SK-N-SH (cell line): ENCODE measurements around the gene SAMD5. TPM values are rescaled to one million over a fixed set of nuclear protein-coding genes. Genes with fewer than 3 reads are reported as not detected.

Experiments used
- CTCF ChIA-PET: fragments of 300-600, 350-600 bp; formaldehyde crosslinking; extraction: SDS; loops from one replicate; lab custom pipeline; 2021; lab: Yijun Ruan, JAX
- POLR2A ChIA-PET: fragments of 350-600 bp; sonication (Branson Sonifier 250); formaldehyde crosslinking; extraction: SDS; loops from one replicate; lab custom pipeline; 2020; ENCODE audit warnings: antibody characterized with exemption, inconsistent platforms; lab: Yijun Ruan, JAX
- DNase-seq: peaks from one replicate; pipeline ENCODE4 v3.0.0; 2012
- H2AFZ ChIP-seq: fragments of 200-600 bp; sonication (generic); 2 replicates; pipeline ENCODE4 v1.8.1; 2016; ENCODE audit warnings: antibody characterized with exemption, mild to moderate bottlenecking, low read depth
- H3F3A ChIP-seq: fragments of 200-600 bp; sonication (generic); replicated peaks from 2 replicates; pipeline ENCODE3; 2016; ENCODE audit warnings: antibody characterized with exemption, mild to moderate bottlenecking; ENCODE audit not compliant: insufficient read depth
- H3K27ac ChIP-seq, 2 experiments: fragments of 200-500 bp in 1 of 2; fragments of 200-600 bp in 1 of 2; sonication (Bioruptor generic) in 1 of 2; sonication (generic), shearing (Covaris generic) in 1 of 2; 2 replicates each; pipeline versions ENCODE4 v1.5.1 to v1.6.1; 2014 to 2016; ENCODE audit warnings: low read depth in 2 of 2, inconsistent platforms in 1 of 2, low read length in 1 of 2, mild to moderate bottlenecking in 1 of 2, mixed read lengths in 1 of 2
- H3K27me3 ChIP-seq: fragments of 200-600 bp; sonication (generic), shearing (Covaris generic); 2 replicates; pipeline ENCODE4 v1.6.1; 2016; ENCODE audit warnings: mixed run types; ENCODE audit not compliant: insufficient read depth
- H3K36me3 ChIP-seq, 2 experiments: fragments of 200-500 bp in 1 of 2; fragments of 200-600 bp in 1 of 2; sonication (Bioruptor generic) in 1 of 2; sonication (generic) in 1 of 2; replicated peaks in 1 of 2; 2 replicates each; pipeline versions ENCODE3 to v1.5.1; 2014 to 2016; ENCODE audit warnings: low read length in 1 of 2, mild to moderate bottlenecking in 1 of 2; ENCODE audit not compliant: insufficient read depth in 2 of 2, control insufficient read depth in 1 of 2
- H3K4me1 ChIP-seq, 2 experiments: fragments of 200-500 bp in 1 of 2; fragments of 200-600 bp in 1 of 2; sonication (Bioruptor generic) in 1 of 2; sonication (generic), shearing (Covaris generic) in 1 of 2; 2 replicates each; pipeline versions ENCODE4 v1.5.1 to v1.6.1; 2014 to 2016; ENCODE audit warnings: low read depth in 1 of 2, low read length in 1 of 2, mixed run types in 1 of 2; ENCODE audit not compliant: insufficient read depth in 2 of 2, control insufficient read depth in 1 of 2
- H3K4me2 ChIP-seq: fragments of 200-600 bp; sonication (generic), shearing (Covaris generic); 2 replicates; pipeline ENCODE4 v1.6.1; 2017; ENCODE audit warnings: mixed run types
- H3K4me3 ChIP-seq, 2 experiments: fragments of 200-500 bp in 1 of 2; fragments of 200-600 bp in 1 of 2; sonication (Bioruptor generic) in 1 of 2; sonication (generic), shearing (Covaris generic) in 1 of 2; 2 replicates each; pipeline versions ENCODE4 v1.5.1 to v1.8.1; 2014 to 2016; ENCODE audit warnings: low read depth in 2 of 2, inconsistent platforms in 1 of 2, low read length in 1 of 2, mild to moderate bottlenecking in 1 of 2, mixed read lengths in 1 of 2, moderate library complexity in 1 of 2
- H3K79me2 ChIP-seq: fragments of 200-600 bp; sonication (generic); 2 replicates; pipeline ENCODE4 v1.8.1; 2017; ENCODE audit warnings: mild to moderate bottlenecking; ENCODE audit not compliant: insufficient read depth
- H3K9ac ChIP-seq: fragments of 200-600 bp; sonication (generic); 2 replicates; pipeline ENCODE4 v1.6.1; 2017; ENCODE audit warnings: mixed run types
- H3K9me2 ChIP-seq: fragments of 200-600 bp; sonication (generic); 2 replicates; pipeline ENCODE4 v1.6.1; 2017; ENCODE audit warnings: mixed run types
- H3K9me3 ChIP-seq: fragments of 200-600 bp; sonication (generic); 2 replicates; pipeline ENCODE4 v1.6.1; 2017; ENCODE audit warnings: mixed run types, mild to moderate bottlenecking, moderate library complexity
- H4K20me1 ChIP-seq: fragments of 200-600 bp; sonication (generic); 2 replicates; pipeline ENCODE4 v1.6.1; 2017; ENCODE audit warnings: mild to moderate bottlenecking, mixed run types; ENCODE audit not compliant: insufficient read depth
- CHD2 ChIP-seq: fragments of 150-350 bp; IDR thresholded peaks from 2 replicates; pipeline ENCODE4 v1.6.1; 2018; ENCODE audit warnings: low read length; ENCODE audit not compliant: partially characterized antibody
- ELF1 ChIP-seq: IDR thresholded peaks from 2 replicates; pipeline ENCODE4 v1.4.0; 2012
- FOXM1 ChIP-seq: IDR thresholded peaks from 2 replicates; pipeline ENCODE4 v1.4.0; 2012; ENCODE audit warnings: low read depth, mild to moderate bottlenecking
- GATA2 ChIP-seq: sonication (generic); formaldehyde crosslinking; IDR thresholded peaks from 2 replicates; pipeline ENCODE4 v1.5.0; 2020; ENCODE audit warnings: mild to moderate bottlenecking, missing genetic modification reagents
- JUND ChIP-seq: IDR thresholded peaks from 2 replicates; pipeline ENCODE4 v1.4.0; 2012
- MXI1 ChIP-seq: IDR thresholded peaks from 2 replicates; pipeline ENCODE4 v1.6.1; 2012; ENCODE audit warnings: mild to moderate bottlenecking, low read depth, low read length, improper control_type of control experiment
- NFIC ChIP-seq: IDR thresholded peaks from 2 replicates; pipeline ENCODE4 v1.4.0; 2012; ENCODE audit warnings: borderline replicate concordance
- POLR2AphosphoS5 ChIP-seq: IDR thresholded peaks from 2 replicates; pipeline ENCODE4 v1.6.1; 2012; ENCODE audit warnings: low read depth, low read length
- RAD21 ChIP-seq: IDR thresholded peaks from 2 replicates; pipeline ENCODE4 v1.6.1; 2012; ENCODE audit warnings: mild to moderate bottlenecking, low read length
- RCOR1 ChIP-seq: fragments of 150-350 bp; IDR thresholded peaks from 2 replicates; pipeline ENCODE4 v1.6.1; 2017; ENCODE audit warnings: antibody characterized with exemption, low read length
- RFX5 ChIP-seq: IDR thresholded peaks from 2 replicates; pipeline ENCODE4 v1.6.1; 2012; ENCODE audit warnings: mild to moderate bottlenecking, improper control_type of control experiment, low read length
- SIN3A ChIP-seq: IDR thresholded peaks from 2 replicates; pipeline ENCODE4 v1.6.1; 2012; ENCODE audit warnings: low read depth, mild to moderate bottlenecking, low read length, moderate library complexity, borderline replicate concordance
- SMC3 ChIP-seq: IDR thresholded peaks from 2 replicates; pipeline ENCODE4 v1.6.1; 2012; ENCODE audit warnings: low read depth, low read length, improper control_type of control experiment
- TAF1 ChIP-seq: IDR thresholded peaks from 2 replicates; pipeline ENCODE4 v1.6.1; 2012; ENCODE audit warnings: low read depth, mild to moderate bottlenecking, low read length, moderate library complexity, borderline replicate concordance
- YY1 ChIP-seq: IDR thresholded peaks from 2 replicates; pipeline ENCODE4 v1.4.0; 2012; ENCODE audit warnings: low read depth, mild to moderate bottlenecking
- WGBS: methylation state at CpG from one replicate; pipeline ENCODE4 v1.1.6; 2017; ENCODE audit warnings: low lambda C conversion rate; 5-methylcytosine and 5-hydroxymethylcytosine counted together
- polyA plus RNA-seq, 3 experiments: library from polyadenylated mRNA; depleted of rRNA; stranded (reverse); fragments of >200 nt; gene quantifications; 2 replicates each; pipeline ENCODE4 v1.2.3, GENCODE V29; 2012
- TF ChIP-seq, protein P1 (sequence below): IDR thresholded peaks from 2 replicates; pipeline ENCODE4 v1.4.0; 2012; ENCODE audit warnings: low read depth, borderline replicate concordance
- TF ChIP-seq, protein P2 (sequence below): IDR thresholded peaks from 2 replicates; pipeline ENCODE4 v1.6.1; 2012; ENCODE audit warnings: mild to moderate bottlenecking, low read depth, low read length, moderate library complexity
- TF ChIP-seq, protein P3 (sequence below): IDR thresholded peaks from 2 replicates; pipeline ENCODE4 v1.4.0; 2012; ENCODE audit warnings: low read depth
- TF ChIP-seq, protein P4 (sequence below): fragments of 150-350 bp; IDR thresholded peaks from 2 replicates; pipeline ENCODE4 v1.6.1; 2016; ENCODE audit warnings: mild to moderate bottlenecking, low read depth, low read length

The SAMD5 gene
- polyA plus RNA-seq, 1 of the 3 experiments (the other 2 are of a cell fraction) = not detected

DNA sequence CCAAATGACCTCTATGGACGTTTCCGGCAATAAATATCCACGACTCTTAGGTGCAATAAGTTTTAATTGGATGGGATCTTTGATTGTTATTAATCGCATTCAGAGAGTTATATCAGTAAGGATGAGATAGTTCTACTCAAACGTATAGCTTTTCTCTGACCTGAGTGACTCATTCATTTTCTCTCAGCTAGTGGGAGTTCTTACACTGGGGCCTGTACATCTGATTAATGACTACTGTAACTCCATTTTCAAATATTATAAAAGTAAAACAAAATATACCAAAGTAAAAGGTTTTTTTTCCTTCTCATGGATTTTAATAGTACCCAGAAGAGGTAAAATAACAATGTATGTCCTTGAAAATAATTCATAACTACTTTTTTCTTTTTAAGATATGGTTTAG is 41.1 kb upstream of the SAMD5 start:
- no peaks in the 10 kb centered on the region for H3F3A ChIP-seq
- no peak overlapping the region for H3K9ac ChIP-seq
- no peaks in the 10 kb centered on the region for H3K9me2 ChIP-seq
- CTCF ChIA-PET = no interaction called here
- H3K27ac ChIP-seq = no peak overlapping the region
- no peaks in the 10 kb centered on the region for H3K36me3 ChIP-seq
- H2AFZ ChIP-seq = no peak overlapping the region
- 30% methylated on average over 5 of the region's 5 CpGs for WGBS
- no peaks in the 10 kb centered on the region for H4K20me1 ChIP-seq
- no peak overlapping the region for H3K4me2 ChIP-seq
- no peaks in the 10 kb centered on the region for H3K4me1 ChIP-seq
- H3K9me3 ChIP-seq = no peaks in the 10 kb centered on the region
- DNase-seq = no peak
- H3K79me2 ChIP-seq = no peaks in the 10 kb centered on the region
- H3K4me3 ChIP-seq = no peak overlapping the region
- TF ChIP-seq RFX5 = no peak
- no peak for TF ChIP-seq JUND
- no peak for TF ChIP-seq YY1
- TF ChIP-seq TAF1 = no peak
- TF ChIP-seq, protein P1, sequence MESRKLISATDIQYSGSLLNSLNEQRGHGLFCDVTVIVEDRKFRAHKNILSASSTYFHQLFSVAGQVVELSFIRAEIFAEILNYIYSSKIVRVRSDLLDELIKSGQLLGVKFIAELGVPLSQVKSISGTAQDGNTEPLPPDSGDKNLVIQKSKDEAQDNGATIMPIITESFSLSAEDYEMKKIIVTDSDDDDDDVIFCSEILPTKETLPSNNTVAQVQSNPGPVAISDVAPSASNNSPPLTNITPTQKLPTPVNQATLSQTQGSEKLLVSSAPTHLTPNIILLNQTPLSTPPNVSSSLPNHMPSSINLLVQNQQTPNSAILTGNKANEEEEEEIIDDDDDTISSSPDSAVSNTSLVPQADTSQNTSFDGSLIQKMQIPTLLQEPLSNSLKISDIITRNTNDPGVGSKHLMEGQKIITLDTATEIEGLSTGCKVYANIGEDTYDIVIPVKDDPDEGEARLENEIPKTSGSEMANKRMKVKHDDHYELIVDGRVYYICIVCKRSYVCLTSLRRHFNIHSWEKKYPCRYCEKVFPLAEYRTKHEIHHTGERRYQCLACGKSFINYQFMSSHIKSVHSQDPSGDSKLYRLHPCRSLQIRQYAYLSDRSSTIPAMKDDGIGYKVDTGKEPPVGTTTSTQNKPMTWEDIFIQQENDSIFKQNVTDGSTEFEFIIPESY = no peak
- TF ChIP-seq MXI1 = no peak
- TF ChIP-seq CHD2 = no peak
- no peak for TF ChIP-seq NFIC
- TF ChIP-seq, protein P2, sequence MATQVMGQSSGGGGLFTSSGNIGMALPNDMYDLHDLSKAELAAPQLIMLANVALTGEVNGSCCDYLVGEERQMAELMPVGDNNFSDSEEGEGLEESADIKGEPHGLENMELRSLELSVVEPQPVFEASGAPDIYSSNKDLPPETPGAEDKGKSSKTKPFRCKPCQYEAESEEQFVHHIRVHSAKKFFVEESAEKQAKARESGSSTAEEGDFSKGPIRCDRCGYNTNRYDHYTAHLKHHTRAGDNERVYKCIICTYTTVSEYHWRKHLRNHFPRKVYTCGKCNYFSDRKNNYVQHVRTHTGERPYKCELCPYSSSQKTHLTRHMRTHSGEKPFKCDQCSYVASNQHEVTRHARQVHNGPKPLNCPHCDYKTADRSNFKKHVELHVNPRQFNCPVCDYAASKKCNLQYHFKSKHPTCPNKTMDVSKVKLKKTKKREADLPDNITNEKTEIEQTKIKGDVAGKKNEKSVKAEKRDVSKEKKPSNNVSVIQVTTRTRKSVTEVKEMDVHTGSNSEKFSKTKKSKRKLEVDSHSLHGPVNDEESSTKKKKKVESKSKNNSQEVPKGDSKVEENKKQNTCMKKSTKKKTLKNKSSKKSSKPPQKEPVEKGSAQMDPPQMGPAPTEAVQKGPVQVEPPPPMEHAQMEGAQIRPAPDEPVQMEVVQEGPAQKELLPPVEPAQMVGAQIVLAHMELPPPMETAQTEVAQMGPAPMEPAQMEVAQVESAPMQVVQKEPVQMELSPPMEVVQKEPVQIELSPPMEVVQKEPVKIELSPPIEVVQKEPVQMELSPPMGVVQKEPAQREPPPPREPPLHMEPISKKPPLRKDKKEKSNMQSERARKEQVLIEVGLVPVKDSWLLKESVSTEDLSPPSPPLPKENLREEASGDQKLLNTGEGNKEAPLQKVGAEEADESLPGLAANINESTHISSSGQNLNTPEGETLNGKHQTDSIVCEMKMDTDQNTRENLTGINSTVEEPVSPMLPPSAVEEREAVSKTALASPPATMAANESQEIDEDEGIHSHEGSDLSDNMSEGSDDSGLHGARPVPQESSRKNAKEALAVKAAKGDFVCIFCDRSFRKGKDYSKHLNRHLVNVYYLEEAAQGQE = no peak
- TF ChIP-seq SIN3A = no peak
- no peak for TF ChIP-seq RAD21
- no peak for TF ChIP-seq ELF1
- TF ChIP-seq FOXM1 = no peak
- no peak for TF ChIP-seq SMC3
- TF ChIP-seq, protein P3, sequence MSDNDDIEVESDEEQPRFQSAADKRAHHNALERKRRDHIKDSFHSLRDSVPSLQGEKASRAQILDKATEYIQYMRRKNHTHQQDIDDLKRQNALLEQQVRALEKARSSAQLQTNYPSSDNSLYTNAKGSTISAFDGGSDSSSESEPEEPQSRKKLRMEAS = no peak
- TF ChIP-seq, protein P4, sequence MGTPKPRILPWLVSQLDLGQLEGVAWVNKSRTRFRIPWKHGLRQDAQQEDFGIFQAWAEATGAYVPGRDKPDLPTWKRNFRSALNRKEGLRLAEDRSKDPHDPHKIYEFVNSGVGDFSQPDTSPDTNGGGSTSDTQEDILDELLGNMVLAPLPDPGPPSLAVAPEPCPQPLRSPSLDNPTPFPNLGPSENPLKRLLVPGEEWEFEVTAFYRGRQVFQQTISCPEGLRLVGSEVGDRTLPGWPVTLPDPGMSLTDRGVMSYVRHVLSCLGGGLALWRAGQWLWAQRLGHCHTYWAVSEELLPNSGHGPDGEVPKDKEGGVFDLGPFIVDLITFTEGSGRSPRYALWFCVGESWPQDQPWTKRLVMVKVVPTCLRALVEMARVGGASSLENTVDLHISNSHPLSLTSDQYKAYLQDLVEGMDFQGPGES = no peak
- TF ChIP-seq GATA2 (CRISPR knock-in tag) = no peak
- TF ChIP-seq POLR2AphosphoS5 = no peak
- no peak for TF ChIP-seq RCOR1
- H3K27me3 ChIP-seq = no peaks in the 10 kb centered on the region
- POLR2A ChIA-PET = no interaction called here
